Measurements from ENCODE around the gene OTUD5. TPM values are rescaled to one million over a fixed set of nuclear protein-coding genes. Genes with fewer than 3 reads are reported as not detected.

OTUD5 gene
- total and polyA plus RNA-seq, 7 donors, result 22.4 to 41.4 (median 35.3) TPM

DNA sequence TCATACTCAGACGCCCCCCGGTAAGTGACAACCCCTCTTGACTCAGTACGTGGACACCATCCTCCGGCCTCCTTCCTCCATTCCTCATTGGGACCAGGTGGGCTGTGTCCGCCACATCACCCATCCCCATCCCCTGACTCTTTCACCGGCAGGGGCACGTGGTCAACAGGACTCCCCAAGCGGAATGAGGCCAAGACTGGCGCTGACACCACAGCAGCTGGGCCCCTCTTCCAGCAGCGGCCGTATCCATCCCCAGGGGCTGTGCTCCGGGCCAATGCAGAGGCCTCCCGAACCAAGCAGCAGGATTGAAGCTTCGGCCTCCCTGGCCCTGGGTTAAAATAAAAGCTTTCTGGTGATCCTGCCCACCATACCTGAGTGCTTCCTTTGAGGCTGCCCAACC, 54.6 kb downstream of the OTUD5 start:
- intact Hi-C loops (cut with DNase I), result no loop called here
- TF ChIP-seq EP300 (IDR thresholded peaks at IDR 0.05) (no peak), POLR2AphosphoS5 (IDR thresholded peaks at IDR 0.05) (no peak), POLR2A (IDR thresholded peaks at IDR 0.05) (no peak)
- TF ChIP-seq, protein P1, sequence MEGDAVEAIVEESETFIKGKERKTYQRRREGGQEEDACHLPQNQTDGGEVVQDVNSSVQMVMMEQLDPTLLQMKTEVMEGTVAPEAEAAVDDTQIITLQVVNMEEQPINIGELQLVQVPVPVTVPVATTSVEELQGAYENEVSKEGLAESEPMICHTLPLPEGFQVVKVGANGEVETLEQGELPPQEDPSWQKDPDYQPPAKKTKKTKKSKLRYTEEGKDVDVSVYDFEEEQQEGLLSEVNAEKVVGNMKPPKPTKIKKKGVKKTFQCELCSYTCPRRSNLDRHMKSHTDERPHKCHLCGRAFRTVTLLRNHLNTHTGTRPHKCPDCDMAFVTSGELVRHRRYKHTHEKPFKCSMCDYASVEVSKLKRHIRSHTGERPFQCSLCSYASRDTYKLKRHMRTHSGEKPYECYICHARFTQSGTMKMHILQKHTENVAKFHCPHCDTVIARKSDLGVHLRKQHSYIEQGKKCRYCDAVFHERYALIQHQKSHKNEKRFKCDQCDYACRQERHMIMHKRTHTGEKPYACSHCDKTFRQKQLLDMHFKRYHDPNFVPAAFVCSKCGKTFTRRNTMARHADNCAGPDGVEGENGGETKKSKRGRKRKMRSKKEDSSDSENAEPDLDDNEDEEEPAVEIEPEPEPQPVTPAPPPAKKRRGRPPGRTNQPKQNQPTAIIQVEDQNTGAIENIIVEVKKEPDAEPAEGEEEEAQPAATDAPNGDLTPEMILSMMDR (IDR thresholded peaks at IDR 0.05), result no peak
- H3K4me3 ChIP-seq, result no peak overlapping the region

DNA sequence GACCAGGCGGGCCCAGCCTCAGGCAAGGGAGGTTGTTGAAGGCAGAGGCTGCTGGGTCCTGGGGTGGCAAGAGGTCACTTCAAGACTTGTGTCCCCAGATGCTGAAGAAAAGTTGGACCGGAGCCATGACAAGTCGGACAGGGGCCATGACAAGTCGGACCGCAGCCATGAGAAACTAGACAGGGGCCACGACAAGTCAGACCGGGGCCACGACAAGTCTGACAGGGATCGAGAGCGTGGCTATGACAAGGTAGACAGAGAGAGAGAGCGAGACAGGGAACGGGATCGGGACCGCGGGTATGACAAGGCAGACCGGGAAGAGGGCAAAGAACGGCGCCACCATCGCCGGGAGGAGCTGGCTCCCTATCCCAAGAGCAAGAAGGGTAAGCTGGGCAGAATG, 55.3 kb downstream of the OTUD5 start:
- Histone ChIP-seq H3K4me3 (no peak overlapping the region), H3K27me3 (no peaks in the 10 kb centered on the region), H3K27ac (no peak overlapping the region), H3K4me1 (peaks cover 0 to 12% (median 7%) of the 10 kb centered on the region in 4 donors), H3K9me3 (no peaks in the 10 kb centered on the region), H3K36me3 (peaks cover 0 to 49% (median 8%) of the 10 kb centered on the region in 4 donors)
- DNase-seq, result no peak
- 95% methylated on average over 20 of the region's 20 CpGs for WGBS, 2 donors
- TF ChIP-seq POLR2AphosphoS5 (IDR thresholded peaks at IDR 0.05), result no peak
- TF ChIP-seq POLR2A (IDR thresholded peaks at IDR 0.05), result no peak
- TF ChIP-seq EP300 (IDR thresholded peaks at IDR 0.05), result no peak
- TF ChIP-seq, protein P1 (IDR thresholded peaks at IDR 0.05), result no peak
- intact Hi-C loops (cut with DNase I), result no loop called here

More for the DNA sequence above, 54.6 kb downstream of the OTUD5 start:
- no peaks in the 10 kb centered on the region for H3K9me3 ChIP-seq
- no peak overlapping the region for H3K27ac ChIP-seq
- peaks cover 0 to 49% (median 8%) of the 10 kb centered on the region in 4 donors for H3K36me3 ChIP-seq
- DNase-seq, result no peak
- H3K4me1 ChIP-seq, result peaks cover 0 to 12% (median 7%) of the 10 kb centered on the region in 4 donors
- 92 to 94% methylated on average over 14 of the region's 14 CpGs for WGBS, 2 donors
- H3K27me3 ChIP-seq, result no peaks in the 10 kb centered on the region

DNA sequence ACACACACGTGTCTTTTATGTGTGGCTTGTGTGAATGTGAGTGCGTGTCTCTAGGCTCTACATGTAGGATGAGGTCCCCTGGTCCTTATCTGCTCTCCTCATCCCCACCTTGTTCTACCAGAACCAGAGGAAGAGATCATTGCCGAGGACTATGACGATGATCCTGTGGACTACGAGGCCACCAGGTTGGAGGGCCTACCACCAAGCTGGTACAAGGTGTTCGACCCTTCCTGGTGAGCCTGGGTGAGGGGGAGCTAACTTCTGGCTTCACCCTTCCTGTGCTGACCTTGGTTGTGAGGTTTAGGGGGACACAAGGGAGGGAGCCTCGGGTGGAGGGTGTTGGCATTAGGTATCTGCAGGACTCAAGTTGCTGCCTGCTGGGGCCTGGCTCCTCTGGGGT, 56.3 kb downstream of the OTUD5 start:
- Histone ChIP-seq H3K27me3 (no peaks in the 10 kb centered on the region), H3K9me3 (no peaks in the 10 kb centered on the region), H3K36me3 (peaks cover 0 to 41% (median 8%) of the 10 kb centered on the region in 4 donors), H3K27ac (no peak overlapping the region), H3K4me1 (peaks cover 0 to 19% (median 16%) of the 10 kb centered on the region in 4 donors), H3K4me3 (no peak overlapping the region)
- peak; percentile 46 for DNase-seq
- TF ChIP-seq EP300 (IDR thresholded peaks at IDR 0.05) (no peak), POLR2AphosphoS5 (IDR thresholded peaks at IDR 0.05) (no peak), POLR2A (IDR thresholded peaks at IDR 0.05) (no peak)
- TF ChIP-seq, protein P1 (IDR thresholded peaks at IDR 0.05), result no peak
- intact Hi-C loops (cut with DNase I), result no loop called here
- 92 to 95% methylated on average over 7 of the region's 7 CpGs for WGBS, 2 donors

DNA sequence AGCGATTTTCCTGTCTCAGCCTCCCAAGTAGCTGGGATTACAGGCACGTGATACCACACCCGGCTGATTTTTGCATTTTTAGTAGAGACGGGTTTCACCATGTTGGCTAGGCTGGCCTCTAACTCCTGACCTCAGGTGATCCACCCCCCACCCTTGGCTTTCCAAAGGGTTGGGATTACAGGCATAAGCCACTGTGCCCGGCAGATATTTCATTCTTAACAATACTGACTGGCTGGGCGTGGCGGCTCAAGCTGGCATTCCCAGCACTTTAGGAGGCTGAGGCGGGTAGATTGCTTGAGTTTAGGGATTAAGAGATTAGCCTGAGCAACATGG, 58.4 kb downstream of the OTUD5 start:
- intact Hi-C loops (cut with DNase I), result loop anchor here (10.0 kb wide), 1 partner anchor 224 kb away; no protein-coding TSS in a partner anchor
- Histone ChIP-seq H3K27me3 (no peaks in the 10 kb centered on the region), H3K27ac (peak overlapping the region; percentile 21 to 98 (median 95)), H3K4me1 (peaks cover 0 to 19% (median 17%) of the 10 kb centered on the region in 4 donors), H3K36me3 (peaks cover 0 to 33% (median 8%) of the 10 kb centered on the region in 4 donors), H3K4me3 (no peak overlapping the region), H3K9me3 (no peaks in the 10 kb centered on the region)
- 37 to 80% methylated on average over 8 of the region's 8 CpGs for WGBS, 2 donors
- no peak for TF ChIP-seq POLR2AphosphoS5 (IDR thresholded peaks at IDR 0.05)
- TF ChIP-seq, protein P1 (IDR thresholded peaks at IDR 0.05), result no peak
- TF ChIP-seq EP300 (IDR thresholded peaks at IDR 0.05), result no peak
- no peak for TF ChIP-seq POLR2A (IDR thresholded peaks at IDR 0.05)
- DNase-seq, result no peak
